HG02588 (cell line): ENCODE data around the gene CHST9.

Experiments
- ATAC-seq: cut with Tn5 transposase; IDR thresholded peaks from one replicate; pipeline ENCODE4 v1.9.1; 2021; ENCODE audit warnings: mild to moderate bottlenecking, moderate library complexity; ENCODE audit not compliant: unreplicated experiment

CHST9 gene

GRCh38 chr18:26875040-26875654 is 310.0 kb downstream of the CHST9 start:
- no peak for ATAC-seq

GRCh38 chr18:26874283-26874682 is 310.8 kb downstream of the CHST9 start:
- no peak for ATAC-seq

- no peak for ATAC-seq
Measured at GRCh38 chr18:26869640-26870039, 315.5 kb downstream of the CHST9 start.

- ATAC-seq, result no peak
Measured at GRCh38 chr18:26868968-26869586, 316.0 kb downstream of the CHST9 start.

- no peak for ATAC-seq
Measured at GRCh38 chr18:26867471-26867870, 317.6 kb downstream of the CHST9 start.

- no peak for ATAC-seq
Measured at GRCh38 chr18:26865557-26865956, 319.6 kb downstream of the CHST9 start, which contains the start of gene AQP4. Gene AQP4 (minus strand): TSS chr18:26865707. CDS start chr18:26865689, 18 bp downstream.

- no peak for ATAC-seq
Measured at GRCh38 chr18:26864658-26865057, 320.4 kb downstream of the CHST9 start.

GRCh38 chr18:26863921-26864497 is 321.1 kb downstream of the CHST9 start:
- no peak for ATAC-seq

- ATAC-seq, result no peak
Measured at GRCh38 chr18:26863122-26863879, 321.8 kb downstream of the CHST9 start.

GRCh38 chr18:26862084-26862483 is 323.0 kb downstream of the CHST9 start:
- ATAC-seq, result no peak
